Subcutaneous adipose tissue (tissue), 4 donors: ENCODE data around the gene KCNQ5. TPM values are rescaled to one million over a fixed set of nuclear protein-coding genes. Genes with fewer than 3 reads are reported as not detected.

ENCODE experiments used
- CTCF ChIP-seq: fragments of 450-650 bp; IDR thresholded peaks from one replicate; pipeline ENCODE4 v1.5.1; 2016; ENCODE audit warnings: low read depth, mild to moderate bottlenecking, control low read depth, antibody characterized with exemption, moderate library complexity
- total RNA-seq, 4 donors: library from RNA; depleted of rRNA; stranded (reverse); fragments of >200 nt; gene quantifications; one replicate each; pipeline ENCODE4 v1.1.0, GENCODE V29; 2016

KCNQ5 gene
- total RNA-seq, 4 donors from 2014 or later, result 0.17 TPM; not detected in 3

GRCh38 chr6:72617721-72618120 lies 4.1 kb upstream of the KCNQ5 start:
- no peak for TF ChIP-seq CTCF

- no peak for TF ChIP-seq CTCF
These were observed 1.8 kb upstream of the KCNQ5 start for GRCh38 chr6:72619883-72620696.

GRCh38 chr6:72620871-72621290 lies 983 bp upstream of the KCNQ5 start:
- TF ChIP-seq CTCF, result no peak

- TF ChIP-seq CTCF, result no peak
These were observed 453 bp downstream of the KCNQ5 start for GRCh38 chr6:72622094-72622940.

- TF ChIP-seq CTCF, result no peak
These were observed 1.9 kb downstream of the KCNQ5 start for GRCh38 chr6:72623808-72624207.

- TF ChIP-seq CTCF, result no peak
These were observed 2.8 kb downstream of the KCNQ5 start for GRCh38 chr6:72624557-72625160.

- no peak for TF ChIP-seq CTCF
These were observed 4.3 kb downstream of the KCNQ5 start for GRCh38 chr6:72626126-72626525.
